Measurements from ENCODE around the gene CAMK1. TPM values are rescaled to one million over a fixed set of nuclear protein-coding genes. Genes with fewer than 3 reads are reported as not detected.

CAMK1 gene
- total RNA-seq = 53.5 TPM

DNA sequence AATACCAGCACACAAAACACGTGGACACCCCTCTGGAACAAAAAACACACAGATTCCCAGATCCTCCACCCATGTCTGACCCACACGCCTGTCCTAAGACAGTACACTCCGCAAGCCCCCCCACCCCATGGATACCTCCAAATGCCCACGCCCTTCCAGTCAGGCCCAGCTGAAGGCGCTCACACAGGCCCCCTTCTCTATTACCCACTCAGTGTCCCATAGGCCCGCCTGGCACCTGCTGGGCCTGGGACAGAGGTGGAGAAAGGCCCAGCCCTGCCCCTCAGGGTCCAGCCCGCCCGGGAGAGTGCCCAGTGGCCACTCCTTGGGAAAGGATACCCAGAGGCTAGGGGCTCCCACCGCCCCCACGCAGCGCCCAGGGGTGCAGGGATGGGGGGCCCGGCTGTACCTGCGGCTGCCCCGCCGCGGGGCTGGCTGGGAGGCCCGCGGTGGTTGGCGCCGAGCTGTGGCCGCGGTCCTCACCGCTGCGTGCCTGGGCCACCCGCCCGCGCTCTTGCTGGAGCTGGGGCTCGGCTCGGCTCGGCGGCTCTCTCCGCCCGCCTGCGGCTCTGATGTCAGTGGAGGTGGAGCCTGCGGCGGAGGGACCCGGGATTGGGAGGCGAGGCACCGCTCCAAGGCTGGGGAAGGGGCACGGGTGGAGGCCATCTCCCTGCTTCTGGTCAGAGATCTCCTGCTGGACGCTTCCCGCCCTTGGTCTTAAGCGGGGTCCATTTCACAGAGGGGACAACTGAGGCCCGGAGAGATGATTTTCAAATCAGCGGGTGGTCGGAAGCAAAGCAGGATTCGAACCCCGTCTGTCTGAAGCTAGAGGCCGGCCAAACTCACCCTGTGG, at the start of gene CAMK1:
CAMK1 (minus strand) TSS at position 522 of the 850 bp plus-strand sequence. CDS start 2,198 bp downstream, outside the sequence.

DNA sequence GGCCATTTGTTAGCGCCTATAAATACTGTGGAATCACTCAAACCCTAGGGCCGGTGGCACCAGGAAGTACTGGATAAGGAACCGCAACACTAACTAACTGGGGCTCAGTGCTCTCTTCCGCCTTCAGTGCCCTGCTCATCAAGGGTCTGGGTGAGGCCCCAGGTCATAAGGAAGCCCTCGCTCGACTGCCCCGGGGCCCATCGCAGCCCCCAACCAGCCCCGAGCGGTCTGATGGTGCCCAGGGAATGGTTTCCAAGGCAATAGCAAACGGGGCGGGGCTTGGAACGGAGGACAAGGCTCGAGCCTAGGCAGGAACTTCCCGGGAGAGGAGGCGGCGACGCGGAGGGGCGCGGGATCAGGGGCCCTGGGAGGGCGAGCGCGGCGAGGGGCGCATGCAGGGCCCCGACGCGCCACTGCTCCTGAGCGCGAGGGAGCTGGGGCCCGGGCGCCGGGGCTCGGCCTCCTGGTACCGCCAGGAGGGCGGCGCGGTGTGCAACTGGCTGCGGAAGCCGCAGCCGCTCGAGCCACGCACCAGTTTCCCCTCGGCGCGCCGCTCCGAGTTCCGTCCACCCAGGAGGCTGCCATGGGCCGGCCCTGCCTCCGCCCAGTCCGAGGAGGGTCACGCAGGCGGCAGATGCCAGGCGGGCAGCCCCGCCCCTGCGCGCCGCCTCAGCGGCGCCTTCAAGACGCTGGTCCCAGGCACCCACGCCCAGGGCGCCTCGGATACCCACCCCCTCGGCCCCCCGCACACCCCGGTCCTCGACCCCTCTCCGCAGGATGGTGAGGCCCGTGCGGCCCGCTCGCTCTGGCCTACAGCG, 40.1 kb upstream of the CAMK1 start, which contains the start of gene TTLL3:
TTLL3 (plus strand) TSS at position 648 of the 818 bp plus-strand sequence. CDS start 400 bp downstream, outside the sequence.

DNA sequence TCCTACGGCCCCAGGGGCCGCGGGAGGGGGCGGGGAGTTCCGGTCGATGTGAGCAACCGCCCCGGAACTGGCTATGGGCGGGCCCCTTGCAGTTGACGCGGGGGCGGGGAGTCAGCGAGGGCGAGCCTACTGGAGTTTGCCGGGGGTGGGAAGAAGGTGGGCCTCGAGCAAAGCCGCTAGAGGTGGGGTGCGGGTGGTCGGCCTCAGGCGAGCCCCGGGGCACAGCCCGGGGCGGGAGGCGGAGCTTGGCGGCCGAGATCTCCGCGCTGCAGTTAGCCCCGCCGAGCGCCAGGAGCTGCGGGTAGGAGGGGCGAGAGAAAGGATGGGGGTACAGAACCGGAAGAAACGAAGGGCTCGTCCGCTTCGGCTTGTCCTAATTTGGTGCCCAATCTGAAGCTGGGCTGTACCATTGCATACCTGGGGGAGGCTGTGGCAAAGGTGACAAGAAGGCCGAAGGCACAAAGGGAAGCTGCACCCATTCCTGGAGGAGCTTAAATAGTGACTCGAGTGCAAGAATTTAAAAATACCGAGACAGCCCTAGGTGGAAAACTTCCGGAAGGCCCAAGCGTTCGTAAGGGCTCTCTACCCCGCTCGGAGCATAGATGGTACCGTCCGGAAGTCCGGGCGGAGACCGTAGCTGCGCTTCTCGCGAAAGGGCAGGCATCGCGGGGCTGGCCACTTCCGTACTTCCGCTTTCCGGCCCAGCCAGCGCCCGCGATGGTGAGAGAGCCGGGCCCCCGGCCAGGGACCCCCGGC, 22.8 kb upstream of the CAMK1 start, which contains the start of the genes ARPC4 and TADA3:
ARPC4 (plus strand) TSS at position 678 of the 756 bp plus-strand sequence; CDS start at position 718, 40 bp downstream.
TADA3 (minus strand) TSS at position 69 of the 756 bp plus-strand sequence. CDS start 1,007 bp downstream, outside the sequence.

DNA sequence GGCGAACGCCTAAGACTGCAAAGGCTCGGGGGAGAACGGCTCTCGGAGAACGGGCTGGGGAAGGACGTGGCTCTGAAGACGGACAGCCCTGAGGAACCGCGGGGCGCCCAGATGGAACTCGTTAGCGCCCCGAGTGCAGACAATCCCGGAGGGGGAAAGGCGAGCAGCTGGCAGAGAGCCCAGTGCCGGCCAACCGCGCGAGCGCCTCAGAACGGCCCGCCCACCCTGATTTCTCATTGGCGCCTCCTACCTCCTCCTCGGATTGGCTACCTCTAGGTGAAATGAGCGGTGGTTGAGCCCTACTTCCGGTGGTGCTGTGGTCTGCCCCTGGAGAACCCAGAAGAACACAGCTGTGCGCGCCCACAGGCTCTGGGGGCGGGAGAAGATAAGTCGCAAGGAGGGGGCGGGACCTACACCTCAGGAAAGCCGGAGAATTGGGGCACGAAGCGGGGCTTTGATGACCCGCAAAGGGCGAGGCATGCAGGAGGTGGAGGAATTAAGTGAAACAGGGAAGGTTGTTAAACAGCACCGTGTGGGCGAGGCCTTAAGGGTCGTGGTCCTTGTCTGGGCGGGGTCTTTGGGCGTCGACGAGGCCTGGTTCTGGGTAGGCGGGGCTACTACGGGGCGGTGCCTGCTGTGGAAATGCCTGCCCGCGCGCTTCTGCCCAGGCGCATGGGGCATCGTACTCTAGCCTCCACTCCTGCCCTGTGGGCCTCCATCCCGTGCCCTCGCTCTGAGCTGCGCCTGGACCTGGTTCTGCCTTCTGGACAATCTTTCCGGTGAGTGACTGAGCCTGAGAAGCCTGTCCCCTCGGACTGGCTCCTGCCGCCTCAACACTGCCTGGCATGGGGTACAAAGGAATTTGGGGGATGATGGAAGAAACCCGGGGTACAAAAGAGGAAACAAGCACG, 19.8 kb downstream of the CAMK1 start, which contains the start of gene OGG1:
OGG1 (plus strand) TSS at position 308 of the 911 bp plus-strand sequence; CDS start at position 643, 335 bp downstream.

DNA sequence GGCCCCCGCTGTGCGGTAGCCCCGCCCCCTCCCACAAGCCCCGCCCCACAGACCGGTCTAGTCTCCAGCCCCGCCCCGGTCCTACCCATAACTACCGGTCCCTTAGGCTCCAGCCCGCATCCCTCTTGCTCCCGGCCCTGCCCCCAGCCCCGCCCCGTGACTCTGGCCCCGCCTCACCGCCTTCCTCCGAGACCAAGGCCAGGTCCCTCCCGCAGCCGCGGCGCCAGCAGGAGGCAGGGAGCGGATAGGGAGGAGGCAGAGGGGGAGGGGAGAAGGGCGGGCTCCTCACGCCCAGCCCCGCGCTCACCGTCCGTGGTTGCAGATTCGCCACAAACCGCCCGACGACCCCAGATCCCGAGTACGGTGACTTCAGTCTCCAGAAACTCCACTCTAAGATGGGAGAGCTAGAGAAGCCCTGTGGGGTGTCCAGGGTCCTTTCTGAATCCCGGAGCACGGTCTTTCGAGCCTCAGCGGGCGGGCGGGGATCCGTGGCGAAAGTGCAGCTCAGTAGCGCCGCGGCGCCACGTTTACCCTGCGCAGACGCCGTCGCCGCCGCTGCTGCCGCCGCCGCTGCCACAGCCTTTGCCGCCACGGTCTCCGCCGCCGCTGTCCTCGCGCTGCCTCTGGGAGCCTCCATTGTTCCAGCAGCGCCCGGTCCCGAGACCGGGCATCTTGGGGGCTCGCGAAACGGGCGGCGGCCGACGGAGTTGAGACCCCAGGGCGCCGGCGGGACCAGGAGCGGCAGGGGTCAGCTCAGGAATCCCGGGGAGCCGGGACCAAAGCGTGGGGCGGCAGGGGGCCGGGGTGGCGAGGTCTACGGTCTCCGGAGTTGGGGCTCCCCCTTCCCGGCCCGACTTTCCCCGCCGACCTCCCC, 38.3 kb downstream of the CAMK1 start, which contains the start of gene BRPF1:
BRPF1 (plus strand) TSS at position 530 of the 874 bp plus-strand sequence. CDS start 2,406 bp downstream, outside the sequence.

Other genes with a start within 250 kb of the CAMK1 start
- gene LHFPL4, start 216.1 kb downstream of the CAMK1 start, total RNA-seq = 55.1 TPM
- 18.9 TPM for gene MTMR14, start 120.4 kb downstream of the CAMK1 start, total RNA-seq
- gene CPNE9, start 66.1 kb downstream of the CAMK1 start, total RNA-seq = 12.7 TPM
- 12.9 TPM for gene BRPF1, start 38.2 kb downstream of the CAMK1 start, total RNA-seq
- gene OGG1, start 20.0 kb downstream of the CAMK1 start, total RNA-seq = 69.9 TPM
- 39.2 TPM for gene TADA3, start 22.5 kb upstream of the CAMK1 start, total RNA-seq
- gene ARPC4, start 23.1 kb upstream of the CAMK1 start, total RNA-seq = 131 TPM
- gene TTLL3, start 40.3 kb upstream of the CAMK1 start, total RNA-seq = 18.7 TPM
- gene RPUSD3, start 74.1 kb upstream of the CAMK1 start, total RNA-seq = 21.0 TPM
- not detected for gene CIDEC, start 110.3 kb upstream of the CAMK1 start, total RNA-seq
- gene JAGN1, start 120.7 kb upstream of the CAMK1 start, total RNA-seq = 20.1 TPM
- 1.4 TPM for gene IL17RE, start 132.9 kb upstream of the CAMK1 start, total RNA-seq
- 4.8 TPM for gene IL17RC, start 147.2 kb upstream of the CAMK1 start, total RNA-seq
- gene CRELD1, start 163.9 kb upstream of the CAMK1 start, total RNA-seq = 27.2 TPM
- gene PRRT3, start 182.5 kb upstream of the CAMK1 start, total RNA-seq = 9.9 TPM
- gene EMC3, start 216.9 kb upstream of the CAMK1 start, total RNA-seq = 51.2 TPM

Data from diencephalon (tissue), 1 donor.